OCI-LY7 (cell line): Measurements from ENCODE around the gene MARCKS.

Experiments used
- EZH2phosphoT487 ChIP-seq: fragments of 200-600 bp; sonication (generic); IDR thresholded peaks from 2 replicates; pipeline ENCODE4 v1.6.1; 2018; ENCODE audit warnings: low read depth, borderline replicate concordance, mild to moderate bottlenecking, mixed run types, antibody characterized with exemption, low read length, moderate library complexity, mixed read lengths
- TF ChIP-seq, protein P1 (sequence below): fragments of 200-600 bp; sonication (generic); conservative IDR thresholded peaks from 2 replicates; pipeline ENCODE4 v1.5.1; 2014; ENCODE audit warnings: mild to moderate bottlenecking, antibody characterized with exemption, low read length, moderate library complexity, mixed read lengths

DNA sequence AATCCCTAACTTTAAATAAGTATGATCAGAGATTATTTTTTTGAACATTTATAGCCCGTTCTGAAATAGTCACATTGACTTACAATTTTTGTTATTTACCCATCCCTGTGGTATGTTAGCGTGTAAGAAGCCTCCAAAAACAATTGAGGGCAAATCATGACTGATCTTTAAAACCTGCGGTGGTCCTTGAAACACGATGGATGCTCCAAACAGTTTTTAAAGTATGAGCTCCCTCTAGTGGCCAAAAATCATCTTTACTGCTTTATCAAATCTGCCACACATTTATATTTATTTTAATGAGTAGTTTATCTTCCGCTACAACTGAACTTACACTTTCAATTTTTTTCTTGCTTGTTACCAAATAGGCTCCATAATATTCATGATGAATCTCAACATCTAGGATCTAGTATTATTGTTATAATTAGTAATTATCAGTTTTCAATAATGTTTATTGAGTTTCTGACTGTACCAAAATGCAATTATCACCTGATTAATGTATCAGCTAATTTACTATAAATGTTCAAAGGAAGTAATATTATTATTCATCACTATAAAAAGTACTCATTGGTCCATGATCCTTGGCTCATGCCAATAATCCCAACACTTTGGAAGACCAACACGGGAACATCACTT, 52.2 kb downstream of the MARCKS start:
- TF ChIP-seq, protein P1, sequence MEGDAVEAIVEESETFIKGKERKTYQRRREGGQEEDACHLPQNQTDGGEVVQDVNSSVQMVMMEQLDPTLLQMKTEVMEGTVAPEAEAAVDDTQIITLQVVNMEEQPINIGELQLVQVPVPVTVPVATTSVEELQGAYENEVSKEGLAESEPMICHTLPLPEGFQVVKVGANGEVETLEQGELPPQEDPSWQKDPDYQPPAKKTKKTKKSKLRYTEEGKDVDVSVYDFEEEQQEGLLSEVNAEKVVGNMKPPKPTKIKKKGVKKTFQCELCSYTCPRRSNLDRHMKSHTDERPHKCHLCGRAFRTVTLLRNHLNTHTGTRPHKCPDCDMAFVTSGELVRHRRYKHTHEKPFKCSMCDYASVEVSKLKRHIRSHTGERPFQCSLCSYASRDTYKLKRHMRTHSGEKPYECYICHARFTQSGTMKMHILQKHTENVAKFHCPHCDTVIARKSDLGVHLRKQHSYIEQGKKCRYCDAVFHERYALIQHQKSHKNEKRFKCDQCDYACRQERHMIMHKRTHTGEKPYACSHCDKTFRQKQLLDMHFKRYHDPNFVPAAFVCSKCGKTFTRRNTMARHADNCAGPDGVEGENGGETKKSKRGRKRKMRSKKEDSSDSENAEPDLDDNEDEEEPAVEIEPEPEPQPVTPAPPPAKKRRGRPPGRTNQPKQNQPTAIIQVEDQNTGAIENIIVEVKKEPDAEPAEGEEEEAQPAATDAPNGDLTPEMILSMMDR, result peak; percentile 89
- no peak for TF ChIP-seq EZH2phosphoT487
